ENCODE data around the gene NAALADL2. TPM values are rescaled to one million over a fixed set of nuclear protein-coding genes. Genes with fewer than 3 reads are reported as not detected.
"Not testable (repeated sequence)": the region's sequence is repeated elsewhere in the genome, so short reads cannot be mapped to it uniquely, and the experiment has no call there.

NAALADL2 gene
- total RNA-seq, 3 donors from 2014 or later, result 18.4 to 43.9 (median 20.8) TPM

DNA sequence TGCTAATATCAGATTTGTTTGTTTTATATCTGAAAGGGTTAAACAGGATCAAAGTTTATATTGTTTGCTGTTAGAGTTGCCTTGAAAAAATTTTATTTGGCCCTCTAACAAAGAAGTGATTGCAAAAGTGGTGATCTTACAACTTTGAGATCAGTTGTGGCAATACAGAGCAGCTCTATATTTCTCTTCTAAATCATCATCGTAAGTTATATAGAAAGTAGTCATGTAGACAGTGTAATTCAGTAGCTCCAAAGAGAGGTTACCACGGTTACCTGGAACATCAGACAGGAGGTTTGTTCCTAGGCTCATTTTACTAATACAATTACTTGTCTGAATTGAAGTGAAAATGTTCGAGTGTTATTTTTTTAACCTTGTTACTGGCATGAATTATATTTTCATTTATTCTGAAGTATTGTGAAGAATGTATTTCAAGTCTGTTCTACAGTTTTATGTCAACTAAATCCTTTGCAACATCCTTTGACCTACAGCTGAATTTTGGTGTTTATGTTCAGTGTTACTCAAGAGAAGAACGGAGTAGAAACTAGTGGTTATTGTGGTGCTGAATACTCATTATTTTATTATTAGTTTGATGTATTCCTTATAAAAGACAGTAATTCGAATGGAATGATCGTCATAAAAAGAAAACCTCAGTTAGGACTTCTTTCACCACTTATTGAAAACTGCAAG, 214.2 kb downstream of the NAALADL2 start:
- no peaks in the 10 kb centered on the region for H3K9me3 ChIP-seq
- DNase-seq (no peak), ATAC-seq (no peak)
- H3K36me3 ChIP-seq (ENCODE audit: low read depth), result no peaks in the 10 kb centered on the region
- H3K4me1 ChIP-seq (ENCODE audit: low read depth), result no peaks in the 10 kb centered on the region
- intact Hi-C loops (cut with DNase I, micrococcal nuclease), result no loop called here
- TF ChIP-seq, protein P1, sequence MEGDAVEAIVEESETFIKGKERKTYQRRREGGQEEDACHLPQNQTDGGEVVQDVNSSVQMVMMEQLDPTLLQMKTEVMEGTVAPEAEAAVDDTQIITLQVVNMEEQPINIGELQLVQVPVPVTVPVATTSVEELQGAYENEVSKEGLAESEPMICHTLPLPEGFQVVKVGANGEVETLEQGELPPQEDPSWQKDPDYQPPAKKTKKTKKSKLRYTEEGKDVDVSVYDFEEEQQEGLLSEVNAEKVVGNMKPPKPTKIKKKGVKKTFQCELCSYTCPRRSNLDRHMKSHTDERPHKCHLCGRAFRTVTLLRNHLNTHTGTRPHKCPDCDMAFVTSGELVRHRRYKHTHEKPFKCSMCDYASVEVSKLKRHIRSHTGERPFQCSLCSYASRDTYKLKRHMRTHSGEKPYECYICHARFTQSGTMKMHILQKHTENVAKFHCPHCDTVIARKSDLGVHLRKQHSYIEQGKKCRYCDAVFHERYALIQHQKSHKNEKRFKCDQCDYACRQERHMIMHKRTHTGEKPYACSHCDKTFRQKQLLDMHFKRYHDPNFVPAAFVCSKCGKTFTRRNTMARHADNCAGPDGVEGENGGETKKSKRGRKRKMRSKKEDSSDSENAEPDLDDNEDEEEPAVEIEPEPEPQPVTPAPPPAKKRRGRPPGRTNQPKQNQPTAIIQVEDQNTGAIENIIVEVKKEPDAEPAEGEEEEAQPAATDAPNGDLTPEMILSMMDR (IDR thresholded peaks at IDR 0.05), result no peak
- H3K4me3 ChIP-seq, result no peak overlapping the region

GRCh38 chr3:175075269-175075668, 216.1 kb downstream of the NAALADL2 start:
- TF ChIP-seq, protein P1 (IDR thresholded peaks at IDR 0.05), result no peak
- Histone ChIP-seq H3K36me3 (ENCODE audit: low read depth) (no peaks in the 10 kb centered on the region), H3K9me3 (no peaks in the 10 kb centered on the region), H3K4me3 (no peak overlapping the region), H3K4me1 (ENCODE audit: low read depth) (no peaks in the 10 kb centered on the region)
- intact Hi-C loops (cut with DNase I, micrococcal nuclease), result no loop called here
- ATAC-seq (no peak), DNase-seq (no peak)

DNA sequence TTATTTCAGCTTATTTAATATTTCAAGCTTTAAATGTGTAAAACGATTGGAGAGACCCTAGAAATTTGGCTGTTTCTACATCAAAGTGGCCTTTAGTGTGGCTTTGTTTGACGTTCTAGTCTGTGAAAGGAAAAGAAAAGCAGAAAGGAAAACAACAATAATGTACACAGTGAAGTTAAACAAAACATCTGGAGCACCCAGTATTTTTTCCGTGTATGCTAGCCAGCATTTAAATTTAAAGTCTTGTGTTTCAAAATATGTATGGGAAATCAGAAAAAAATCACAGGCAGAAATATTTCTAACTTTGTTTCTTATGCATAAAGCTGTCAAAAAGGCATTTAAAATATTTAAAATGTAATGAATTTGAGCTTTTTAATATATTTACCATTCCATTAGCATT, 218.1 kb downstream of the NAALADL2 start:
- intact Hi-C loops (cut with DNase I, micrococcal nuclease), result no loop called here
- DNase-seq (no peak), ATAC-seq (no peak)
- TF ChIP-seq, protein P1 (IDR thresholded peaks at IDR 0.05), result no peak
- H3K4me1 ChIP-seq (ENCODE audit: low read depth), result no peaks in the 10 kb centered on the region
- no peaks in the 10 kb centered on the region for H3K36me3 ChIP-seq (ENCODE audit: low read depth)
- H3K9me3 ChIP-seq, result no peaks in the 10 kb centered on the region
- H3K4me3 ChIP-seq, result no peak overlapping the region

GRCh38 chr3:175082631-175083030, 223.5 kb downstream of the NAALADL2 start:
- intact Hi-C loops (cut with DNase I, micrococcal nuclease), result no loop called here
- DNase-seq (no peak), ATAC-seq (no peak)

GRCh38 chr3:175087128-175087527, 228.0 kb downstream of the NAALADL2 start:
- H3K9me3 ChIP-seq; DNase-seq; H3K4me3 ChIP-seq; ATAC-seq; H3K4me1 ChIP-seq (ENCODE audit: low read depth); H3K36me3 ChIP-seq (ENCODE audit: low read depth); intact Hi-C loops (cut with DNase I, micrococcal nuclease): not testable (repeated sequence)

More at GRCh38 chr3:175082631-175083030, 223.5 kb downstream of the NAALADL2 start:
- no peaks in the 10 kb centered on the region for H3K4me1 ChIP-seq (ENCODE audit: low read depth)
- TF ChIP-seq, protein P1 (IDR thresholded peaks at IDR 0.05), result no peak
- H3K36me3 ChIP-seq (ENCODE audit: low read depth), result no peaks in the 10 kb centered on the region
- H3K4me3 ChIP-seq, result no peak overlapping the region
- no peaks in the 10 kb centered on the region for H3K9me3 ChIP-seq

- DNase-seq, result no peak
- TF ChIP-seq, protein P1 (IDR thresholded peaks at IDR 0.05), result no peak
- no peak for ATAC-seq
These were observed 229.7 kb downstream of the NAALADL2 start for GRCh38 chr3:175088766-175089380.

More at GRCh38 chr3:175088766-175089380, 229.7 kb downstream of the NAALADL2 start:
- H3K4me1 ChIP-seq (ENCODE audit: low read depth), result no peaks in the 10 kb centered on the region
- H3K36me3 ChIP-seq (ENCODE audit: low read depth), result no peaks in the 10 kb centered on the region
- no peak overlapping the region for H3K4me3 ChIP-seq
- intact Hi-C loops (cut with DNase I, micrococcal nuclease), result no loop called here
- H3K9me3 ChIP-seq, result no peaks in the 10 kb centered on the region

All from mucosa of descending colon (tissue), 3 donors.